Left ventricle myocardium superior (tissue), 1 donor: ENCODE results near the gene SMIM33. TPM values are rescaled to one million over a fixed set of nuclear protein-coding genes. Genes with fewer than 3 reads are reported as not detected.

Source experiments
- ATAC-seq: fragments of 200-7000 bp; cut with Tn5 transposase; one replicate; pipeline ENCODE4 v1.9.1; 2020; ENCODE audit warnings: mild to moderate bottlenecking, moderate library complexity
- DNase-seq: peaks from one replicate; pipeline ENCODE4 v3.0.0-alpha.2; 2020
- intact Hi-C: fragments of 100-400 bp; cut with micrococcal nuclease; formaldehyde crosslinking; loops from one replicate; pipeline ENCODE4 v1.11.0; 2022
- total RNA-seq: library from RNA; stranded (reverse); fragmentation: NEBNext Ultra II Directional; extraction: Animal tissue kit (Norgen Biotek cat#: 25700); gene quantifications from one replicate; pipeline ENCODE4 v1.2.1, GENCODE V29; 2021
- donor health status: DM: no; HTN: yes; CAD: no; lungs with severe emphysema.

The SMIM33 gene
- total RNA-seq, 1 donor from 2014 or later: not detected

GRCh38 chr5:139513434-139513833 lies 42.6 kb downstream of the SMIM33 start:
- ATAC-seq: peak; percentile 82
- peak; percentile 87 for DNase-seq
- intact Hi-C loops: loop anchor here (2.0 to 5.0 kb wide), 2 partner anchors 76 to 91 kb away; partner anchors contain the start of gene DNAJC18

- DNase-seq (no peak), ATAC-seq (peak; percentile 1)
- intact Hi-C loops: loop anchor here (2.0 to 5.0 kb wide), 2 partner anchors 77 to 91 kb away; partner anchors contain the start of gene DNAJC18
Observed at GRCh38 chr5:139513852-139514485, 43.2 kb downstream of the SMIM33 start.

GRCh38 chr5:139514486-139514856 lies 43.7 kb downstream of the SMIM33 start:
- ATAC-seq (no peak), DNase-seq (no peak)
- intact Hi-C loops: loop anchor here (5.0 kb wide), 1 partner anchor 77 kb away; the partner anchor contains the start of gene DNAJC18

- DNase-seq (peak; percentile 97), ATAC-seq (peak; percentile 91)
- intact Hi-C loops: no loop called here
Observed at GRCh38 chr5:139517683-139518564, 47.1 kb downstream of the SMIM33 start.

Other genes with a start within 250 kb of the SMIM33 start
- gene MATR3, start 177.3 kb upstream of the SMIM33 start, total RNA-seq: 121 TPM
- gene PAIP2, start 129.2 kb upstream of the SMIM33 start, total RNA-seq: 136 TPM
- gene SLC23A1, start 87.7 kb upstream of the SMIM33 start, total RNA-seq: not detected
- 1.6 TPM for gene MZB1, start 81.1 kb upstream of the SMIM33 start, total RNA-seq
- 56.5 TPM for gene PROB1, start 75.9 kb upstream of the SMIM33 start, total RNA-seq
- 17.3 TPM for gene SPATA24, start 66.9 kb upstream of the SMIM33 start, total RNA-seq
- gene DNAJC18, start 31.5 kb upstream of the SMIM33 start, total RNA-seq: 10.5 TPM
- 20.6 TPM for gene ECSCR, start 8.3 kb upstream of the SMIM33 start, total RNA-seq
- 46.3 TPM for gene STING1, start 11.8 kb downstream of the SMIM33 start, total RNA-seq
- 118 TPM for gene UBE2D2, start 90.3 kb downstream of the SMIM33 start, total RNA-seq
- 75.7 TPM for gene CXXC5, start 177.3 kb downstream of the SMIM33 start, total RNA-seq